ENCODE data around the gene SH2D1B. TPM values are rescaled to one million over a fixed set of nuclear protein-coding genes. Genes with fewer than 3 reads are reported as not detected.
A peak's percentile ranks its signal among the peaks of the same experiment; 100 is the strongest.

The SH2D1B gene
- total and polyA plus RNA-seq, 10 of the 15 experiments (the other 5 are each of a cell fraction or from before 2014, with no cell fraction given), result 0.18 TPM; not detected in 9

DNA sequence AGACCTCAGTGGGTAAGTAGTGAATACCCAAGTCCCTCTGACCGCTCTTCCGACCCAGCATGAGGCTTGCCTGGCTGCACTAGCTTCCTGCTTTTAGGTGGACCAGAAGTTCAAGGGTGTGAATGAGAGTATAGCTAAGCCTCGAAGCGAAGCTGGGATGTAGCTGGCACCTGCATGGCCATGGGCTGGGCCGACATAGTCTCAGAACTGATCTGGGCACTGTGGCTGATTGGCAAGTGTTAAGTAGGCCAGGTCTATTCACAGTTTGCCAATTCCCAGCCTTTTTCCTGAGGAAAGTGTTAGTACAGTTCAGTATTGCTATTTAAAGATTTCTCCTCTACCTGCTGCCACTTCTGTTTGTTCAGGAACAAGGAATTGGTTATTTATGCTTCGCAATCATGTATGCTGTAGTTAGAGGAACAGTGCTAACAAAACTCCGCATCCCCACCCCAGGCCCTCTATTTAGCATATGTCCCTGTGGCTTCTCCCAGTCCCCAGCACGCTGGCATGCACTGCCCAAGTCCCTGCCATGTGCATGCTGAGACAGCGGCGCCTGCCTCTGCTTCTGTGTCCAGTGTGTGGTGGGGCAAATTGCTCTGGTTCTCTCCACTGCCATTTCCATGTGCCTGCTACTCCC is 51.6 kb downstream of the SH2D1B start (continued):
- TF ChIP-seq, protein P1, sequence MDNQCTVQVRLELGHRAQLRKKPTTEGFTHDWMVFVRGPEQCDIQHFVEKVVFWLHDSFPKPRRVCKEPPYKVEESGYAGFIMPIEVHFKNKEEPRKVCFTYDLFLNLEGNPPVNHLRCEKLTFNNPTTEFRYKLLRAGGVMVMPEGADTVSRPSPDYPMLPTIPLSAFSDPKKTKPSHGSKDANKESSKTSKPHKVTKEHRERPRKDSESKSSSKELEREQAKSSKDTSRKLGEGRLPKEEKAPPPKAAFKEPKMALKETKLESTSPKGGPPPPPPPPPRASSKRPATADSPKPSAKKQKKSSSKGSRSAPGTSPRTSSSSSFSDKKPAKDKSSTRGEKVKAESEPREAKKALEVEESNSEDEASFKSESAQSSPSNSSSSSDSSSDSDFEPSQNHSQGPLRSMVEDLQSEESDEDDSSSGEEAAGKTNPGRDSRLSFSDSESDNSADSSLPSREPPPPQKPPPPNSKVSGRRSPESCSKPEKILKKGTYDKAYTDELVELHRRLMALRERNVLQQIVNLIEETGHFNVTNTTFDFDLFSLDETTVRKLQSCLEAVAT (IDR thresholded peaks at IDR 0.05), result no peak
- TF ChIP-seq CHD2 (IDR thresholded peaks at IDR 0.05; ENCODE audit: borderline replicate concordance, low read depth, low read length) (no peak), STAT3 (IDR thresholded peaks at IDR 0.05; ENCODE audit: low read depth, low read length) (no peak)
- TF ChIP-seq, protein P2, sequence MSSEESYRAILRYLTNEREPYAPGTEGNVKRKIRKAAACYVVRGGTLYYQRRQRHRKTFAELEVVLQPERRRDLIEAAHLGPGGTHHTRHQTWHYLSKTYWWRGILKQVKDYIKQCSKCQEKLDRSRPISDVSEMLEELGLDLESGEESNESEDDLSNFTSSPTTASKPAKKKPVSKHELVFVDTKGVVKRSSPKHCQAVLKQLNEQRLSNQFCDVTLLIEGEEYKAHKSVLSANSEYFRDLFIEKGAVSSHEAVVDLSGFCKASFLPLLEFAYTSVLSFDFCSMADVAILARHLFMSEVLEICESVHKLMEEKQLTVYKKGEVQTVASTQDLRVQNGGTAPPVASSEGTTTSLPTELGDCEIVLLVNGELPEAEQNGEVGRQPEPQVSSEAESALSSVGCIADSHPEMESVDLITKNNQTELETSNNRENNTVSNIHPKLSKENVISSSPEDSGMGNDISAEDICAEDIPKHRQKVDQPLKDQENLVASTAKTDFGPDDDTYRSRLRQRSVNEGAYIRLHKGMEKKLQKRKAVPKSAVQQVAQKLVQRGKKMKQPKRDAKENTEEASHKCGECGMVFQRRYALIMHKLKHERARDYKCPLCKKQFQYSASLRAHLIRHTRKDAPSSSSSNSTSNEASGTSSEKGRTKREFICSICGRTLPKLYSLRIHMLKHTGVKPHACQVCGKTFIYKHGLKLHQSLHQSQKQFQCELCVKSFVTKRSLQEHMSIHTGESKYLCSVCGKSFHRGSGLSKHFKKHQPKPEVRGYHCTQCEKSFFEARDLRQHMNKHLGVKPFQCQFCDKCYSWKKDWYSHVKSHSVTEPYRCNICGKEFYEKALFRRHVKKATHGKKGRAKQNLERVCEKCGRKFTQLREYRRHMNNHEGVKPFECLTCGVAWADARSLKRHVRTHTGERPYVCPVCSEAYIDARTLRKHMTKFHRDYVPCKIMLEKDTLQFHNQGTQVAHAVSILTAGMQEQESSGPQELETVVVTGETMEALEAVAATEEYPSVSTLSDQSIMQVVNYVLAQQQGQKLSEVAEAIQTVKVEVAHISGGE (CRISPR knock-in tag; IDR thresholded peaks at IDR 0.05), result no peak

DNA sequence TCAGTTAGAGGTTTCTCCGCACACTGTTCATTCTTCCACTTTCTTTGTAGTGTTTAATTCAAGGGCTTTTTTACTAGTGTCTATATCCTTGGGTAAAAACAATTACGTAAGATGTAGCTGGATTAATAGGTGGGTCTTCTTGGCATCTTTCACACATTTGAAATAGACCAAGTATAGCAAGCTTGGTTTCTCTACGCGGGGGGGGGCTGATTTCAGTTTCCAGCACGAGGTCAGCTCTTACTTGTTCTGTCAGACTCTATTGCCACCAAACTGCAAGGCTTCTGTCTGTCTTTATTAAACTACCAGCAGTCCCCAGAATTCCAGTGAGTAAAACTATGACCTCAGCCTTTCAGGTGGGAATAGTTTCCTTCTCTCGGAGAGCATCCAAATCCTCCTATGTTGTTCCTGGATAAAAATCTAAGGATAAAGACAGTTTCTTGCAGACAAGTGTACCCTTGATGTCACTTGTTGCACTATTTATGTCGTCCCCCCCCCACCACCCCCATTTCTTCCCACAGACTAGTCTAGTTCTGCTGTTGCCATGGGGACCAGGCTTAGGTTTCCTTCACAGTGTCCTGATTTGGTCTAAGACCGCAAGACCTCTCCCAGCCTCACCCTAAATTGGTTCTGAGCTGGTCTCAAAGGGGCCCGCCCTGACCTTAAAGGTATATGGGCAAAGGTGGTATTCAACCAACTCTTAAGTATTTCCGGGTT is 52.3 kb downstream of the SH2D1B start:
- 51% methylated on average over 10 of the region's 10 CpGs for WGBS (ENCODE audit: insufficient coverage, insufficient replicate concordance, low lambda C conversion rate, missing lambda C conversion rate)
- BruUV-seq (replicated peaks), result no TSS peak
- H3K4me2 ChIP-seq (ENCODE audit: control insufficient read depth, insufficient read depth), result no peak overlapping the region
- no peak for ATAC-seq
- peaks cover 17% of the 10 kb centered on the region for H3K4me1 ChIP-seq (ENCODE audit: control insufficient read depth, insufficient read depth, low read length)
- no peaks in the 10 kb centered on the region; a peak in 1 of 4 replicates for H3K27me3 ChIP-seq (replicated peaks in 1 of 2; ENCODE audit: control insufficient read depth in 2 of 2, insufficient read depth in 2 of 2, low read length in 1 of 2)
- no peak overlapping the region for H2AFZ ChIP-seq (ENCODE audit: control insufficient read depth, low read depth, low read length)
- FAIRE-seq, result no peak
- no peaks in the 10 kb centered on the region for H3K9me3 ChIP-seq (replicated peaks; ENCODE audit: control insufficient read depth, insufficient read depth, low read length)
- no peak overlapping the region for H3K9ac ChIP-seq (ENCODE audit: control insufficient read depth, insufficient read depth, low read length)
- no peak overlapping the region for H3K27ac ChIP-seq (ENCODE audit: control insufficient read depth, insufficient read depth)
- no peak for DNase-seq (ENCODE audit: low read depth, low spot score)
- RAD21 ChIA-PET (ENCODE audit: unreplicated experiment), result interaction anchor here (0.7 to 3.3 kb wide), 4 partner anchors 31 to 485 kb away, joined by 3 to 29 read pairs (median 4); no protein-coding TSS in a partner anchor
- SMC1A ChIA-PET (ENCODE audit: uncharacterized antibody, unreplicated experiment), result interaction anchor here (0.5 to 3.5 kb wide), 6 partner anchors 13 to 270 kb away, joined by 3 to 31 read pairs (median 8); no protein-coding TSS in a partner anchor
- no peaks in the 10 kb centered on the region for H4K20me1 ChIP-seq (ENCODE audit: control insufficient read depth, insufficient read depth)
- no peak overlapping the region for H3K4me3 ChIP-seq
- H3K36me3 ChIP-seq (ENCODE audit: control insufficient read depth in 2 of 2, insufficient read depth in 2 of 2, low read length in 1 of 2), result no peaks in the 10 kb centered on the region
- POLR2A ChIA-PET, result no interaction called here
- CTCF ChIA-PET, result interaction anchor here (0.6 to 8.0 kb wide), 10 partner anchors 10 to 816 kb away, joined by 3 to 104 read pairs (median 4); partner anchors contain the start of gene DDR2
- no peaks in the 10 kb centered on the region for H3K79me2 ChIP-seq (ENCODE audit: control insufficient read depth, insufficient read depth, low read length)
- in situ Hi-C loops (cut with MboI), result no loop called here
- intact Hi-C loops (cut with micrococcal nuclease; ENCODE audit: unreplicated experiment), result loop anchor here (5.0 kb wide), 2 partner anchors 138 to 443 kb away; partner anchors contain the start of gene UHMK1
- no peak for TF ChIP-seq BCL11A (IDR thresholded peaks at IDR 0.05; ENCODE audit: low read depth, low read length)
- TF ChIP-seq POLR2AphosphoS5 (IDR thresholded peaks at IDR 0.05; ENCODE audit: low read length), result no peak
- TF ChIP-seq BHLHE40 (IDR thresholded peaks at IDR 0.05; ENCODE audit: borderline replicate concordance in 1 of 2, low read depth in 2 of 2, low read length in 1 of 2), result no peak
- TF ChIP-seq HDAC6 (IDR thresholded peaks at IDR 0.05; ENCODE audit: unreplicated experiment), result no peak
- TF ChIP-seq CREB1 (IDR thresholded peaks at IDR 0.05; ENCODE audit: low read depth), result no peak
- no peak for TF ChIP-seq KDM1A (IDR thresholded peaks at IDR 0.05; ENCODE audit: borderline replicate concordance)
- TF ChIP-seq, protein P3, sequence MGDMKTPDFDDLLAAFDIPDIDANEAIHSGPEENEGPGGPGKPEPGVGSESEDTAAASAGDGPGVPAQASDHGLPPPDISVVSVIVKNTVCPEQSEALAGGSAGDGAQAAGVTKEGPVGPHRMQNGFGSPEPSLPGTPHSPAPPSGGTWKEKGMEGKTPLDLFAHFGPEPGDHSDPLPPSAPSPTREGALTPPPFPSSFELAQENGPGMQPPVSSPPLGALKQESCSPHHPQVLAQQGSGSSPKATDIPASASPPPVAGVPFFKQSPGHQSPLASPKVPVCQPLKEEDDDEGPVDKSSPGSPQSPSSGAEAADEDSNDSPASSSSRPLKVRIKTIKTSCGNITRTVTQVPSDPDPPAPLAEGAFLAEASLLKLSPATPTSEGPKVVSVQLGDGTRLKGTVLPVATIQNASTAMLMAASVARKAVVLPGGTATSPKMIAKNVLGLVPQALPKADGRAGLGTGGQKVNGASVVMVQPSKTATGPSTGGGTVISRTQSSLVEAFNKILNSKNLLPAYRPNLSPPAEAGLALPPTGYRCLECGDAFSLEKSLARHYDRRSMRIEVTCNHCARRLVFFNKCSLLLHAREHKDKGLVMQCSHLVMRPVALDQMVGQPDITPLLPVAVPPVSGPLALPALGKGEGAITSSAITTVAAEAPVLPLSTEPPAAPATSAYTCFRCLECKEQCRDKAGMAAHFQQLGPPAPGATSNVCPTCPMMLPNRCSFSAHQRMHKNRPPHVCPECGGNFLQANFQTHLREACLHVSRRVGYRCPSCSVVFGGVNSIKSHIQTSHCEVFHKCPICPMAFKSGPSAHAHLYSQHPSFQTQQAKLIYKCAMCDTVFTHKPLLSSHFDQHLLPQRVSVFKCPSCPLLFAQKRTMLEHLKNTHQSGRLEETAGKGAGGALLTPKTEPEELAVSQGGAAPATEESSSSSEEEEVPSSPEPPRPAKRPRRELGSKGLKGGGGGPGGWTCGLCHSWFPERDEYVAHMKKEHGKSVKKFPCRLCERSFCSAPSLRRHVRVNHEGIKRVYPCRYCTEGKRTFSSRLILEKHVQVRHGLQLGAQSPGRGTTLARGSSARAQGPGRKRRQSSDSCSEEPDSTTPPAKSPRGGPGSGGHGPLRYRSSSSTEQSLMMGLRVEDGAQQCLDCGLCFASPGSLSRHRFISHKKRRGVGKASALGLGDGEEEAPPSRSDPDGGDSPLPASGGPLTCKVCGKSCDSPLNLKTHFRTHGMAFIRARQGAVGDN (IDR thresholded peaks at IDR 0.05), result 0 out of 2 replicates have a peak, but pooled peaks have one; percentile 26
